ENCODE results near the gene ABHD12.
"Not testable (repeated sequence)": the region's sequence is repeated elsewhere in the genome, so short reads cannot be mapped to it uniquely, and the experiment has no call there.

Gene ABHD12

GRCh38 chr20:25321991-25322390 is 68.6 kb downstream of the ABHD12 start:
- DNase-seq (ENCODE audit: low spot score): no peak

DNA sequence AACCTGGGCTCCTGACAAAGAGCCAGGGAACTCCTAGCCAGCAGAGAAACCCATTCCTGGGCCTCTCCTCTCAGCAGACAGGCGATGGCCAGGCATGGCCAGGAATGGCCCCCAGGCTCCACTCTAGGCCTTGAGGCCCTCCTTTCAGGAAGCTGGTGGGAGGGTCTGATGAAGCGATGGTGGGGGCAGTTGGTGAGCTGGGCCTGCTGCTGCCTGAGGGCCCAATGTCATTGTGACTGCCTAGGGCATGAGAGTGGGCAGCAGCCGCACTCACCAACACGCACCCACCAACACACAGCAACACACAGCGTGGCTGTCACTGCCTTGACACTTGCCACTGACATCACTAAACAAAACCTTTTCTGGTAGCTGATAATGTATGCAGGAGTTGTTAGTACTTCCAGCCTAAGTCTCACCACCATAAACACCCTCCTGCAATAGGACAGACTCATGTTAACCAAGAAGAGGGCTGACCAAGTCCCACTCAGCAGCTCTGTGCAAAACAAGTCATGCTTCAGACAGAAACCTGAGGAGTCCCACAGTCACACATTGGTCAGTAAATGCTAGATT is 69.3 kb downstream of the ABHD12 start:
- peak; percentile 14 for DNase-seq (ENCODE audit: low spot score)

GRCh38 chr20:25320035-25320800 is 70.4 kb downstream of the ABHD12 start:
- DNase-seq (ENCODE audit: low spot score): peak; percentile 17

GRCh38 chr20:25319241-25320034 is 71.2 kb downstream of the ABHD12 start:
- peak; percentile 9 for DNase-seq (ENCODE audit: low spot score)

DNA sequence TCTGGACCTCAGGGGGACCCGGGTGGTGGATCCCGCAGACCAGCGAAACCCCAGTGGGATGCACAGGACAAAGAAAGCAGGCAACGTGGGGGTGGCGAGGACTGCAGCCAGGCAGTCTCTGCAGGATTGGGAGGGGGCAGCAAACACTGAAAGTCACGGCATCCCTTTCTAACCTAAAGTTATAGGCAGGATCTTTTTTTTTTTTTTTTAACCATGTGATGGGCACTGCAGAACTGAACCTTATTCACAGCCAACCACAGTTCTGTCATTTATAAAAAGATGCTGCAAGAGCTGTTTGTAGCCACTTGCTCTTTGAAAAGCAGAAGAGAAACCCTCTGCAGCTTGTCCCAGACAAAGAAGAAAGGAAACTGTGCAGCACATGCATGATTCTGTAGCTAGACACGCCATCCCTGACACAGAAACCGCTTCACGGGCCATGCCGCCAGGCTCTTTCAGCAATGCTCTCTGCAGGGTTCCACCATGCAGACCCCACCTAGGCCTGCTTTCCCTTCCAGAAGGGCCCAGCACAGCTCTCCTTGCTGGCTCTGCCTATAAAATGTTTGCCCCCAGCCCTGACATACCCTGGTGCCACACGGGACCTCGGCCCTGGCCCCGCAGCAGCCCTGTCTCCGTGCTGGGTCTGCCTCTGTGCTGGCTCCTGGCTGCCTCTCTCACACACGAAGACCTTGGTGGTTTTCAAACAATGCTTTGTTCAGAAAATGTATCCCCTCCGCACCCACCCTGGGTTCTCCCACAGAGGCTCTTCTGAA is 72.0 kb downstream of the ABHD12 start:
- no peak for DNase-seq (ENCODE audit: low spot score)

GRCh38 chr20:25317351-25318075 is 73.1 kb downstream of the ABHD12 start:
- DNase-seq (ENCODE audit: low spot score): no peak

DNA sequence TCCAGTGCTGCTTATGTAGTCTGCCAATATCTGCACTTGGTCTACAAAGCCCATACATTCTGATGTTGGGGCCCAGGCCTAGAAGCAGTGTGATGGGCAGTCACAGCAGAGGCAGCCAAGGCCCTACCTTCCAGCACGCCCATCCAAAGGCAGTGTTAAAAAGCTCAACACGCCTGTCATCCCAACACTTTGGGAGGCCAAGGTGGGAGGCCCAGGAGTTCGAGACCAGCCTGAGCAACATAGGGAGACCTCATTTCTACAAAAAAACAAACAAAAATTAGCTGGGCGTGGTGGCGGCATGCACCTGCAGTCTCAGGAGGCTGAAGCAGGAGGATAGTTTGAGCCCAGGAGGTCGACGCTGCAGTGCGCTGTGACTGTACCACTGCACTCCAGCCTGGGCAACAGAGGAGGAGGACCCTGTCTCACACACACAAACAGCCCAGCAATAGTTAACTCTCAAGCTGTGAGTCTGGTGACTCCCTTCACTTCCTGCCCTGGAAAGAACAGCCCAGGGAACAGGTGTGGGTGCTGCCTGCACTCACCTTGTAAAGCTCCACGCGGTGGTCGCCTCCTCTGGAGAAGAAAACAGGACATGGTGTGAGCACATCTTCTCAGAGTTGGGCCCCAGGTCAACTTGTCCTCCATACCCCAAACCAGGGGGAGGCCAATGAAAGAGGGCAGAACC is 74.0 kb downstream of the ABHD12 start:
- no peak for DNase-seq (ENCODE audit: low spot score)

DNA sequence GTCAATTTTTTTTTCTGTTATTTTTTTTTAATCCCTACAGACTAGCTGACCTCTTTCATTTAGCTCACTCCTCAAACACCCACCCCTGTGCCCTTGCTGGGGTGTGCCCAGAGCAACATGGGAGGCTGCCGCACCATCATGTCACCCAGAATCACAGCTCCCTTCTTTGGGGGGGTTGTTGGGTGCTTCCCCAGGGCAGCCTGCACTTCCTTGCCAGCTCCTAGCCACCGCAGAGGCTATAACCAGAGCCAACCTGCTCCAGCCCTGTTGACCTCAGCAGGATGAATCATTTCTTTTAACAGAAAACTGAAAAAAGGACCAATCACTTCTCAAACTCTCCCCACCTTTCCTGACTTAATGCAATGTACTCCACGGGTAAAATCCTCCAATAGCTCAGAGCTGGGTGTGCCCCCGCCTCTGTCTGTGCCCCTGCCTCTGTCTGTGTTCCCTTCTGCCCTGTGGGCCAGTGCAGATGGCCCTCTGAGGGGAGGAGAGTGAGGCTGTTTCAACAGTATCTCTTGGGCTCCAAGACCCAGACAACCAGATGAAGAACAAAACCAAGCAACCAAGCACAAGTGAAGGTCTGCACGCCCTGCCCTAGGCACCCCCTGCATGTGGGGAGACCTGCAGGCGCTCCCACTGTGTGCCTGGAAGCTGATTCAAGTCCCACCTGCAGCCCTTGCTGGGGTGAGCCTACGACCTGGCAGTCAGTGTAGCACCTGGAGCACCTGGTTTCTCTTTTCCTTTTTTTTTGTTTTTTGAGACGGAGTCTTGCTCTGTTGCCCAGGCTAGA is 75.0 kb downstream of the ABHD12 start:
- DNase-seq (ENCODE audit: low spot score): no peak

- DNase-seq (ENCODE audit: low spot score): no peak
Measured at GRCh38 chr20:25314497-25315417, 75.9 kb downstream of the ABHD12 start.

DNA sequence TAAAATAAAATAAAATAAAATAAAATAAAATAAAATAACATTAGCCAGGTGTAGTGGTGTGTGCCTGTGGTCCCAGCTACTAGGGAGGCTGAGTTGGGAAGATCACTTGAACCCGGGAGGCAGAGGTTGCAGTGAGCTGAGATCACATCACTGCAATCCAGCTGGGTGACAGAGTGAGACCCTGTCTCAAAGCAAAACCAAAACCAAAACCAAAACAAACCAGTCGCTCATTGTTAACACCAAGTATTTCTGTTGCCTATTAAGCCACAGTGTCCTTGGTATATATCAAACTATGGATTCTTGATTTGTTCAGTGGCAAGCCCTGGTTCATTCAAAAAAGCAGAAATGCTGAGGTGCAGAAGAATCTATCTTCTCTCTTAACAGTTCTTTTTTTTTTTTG is 77.0 kb downstream of the ABHD12 start:
- no peak for DNase-seq (ENCODE audit: low spot score)

DNA sequence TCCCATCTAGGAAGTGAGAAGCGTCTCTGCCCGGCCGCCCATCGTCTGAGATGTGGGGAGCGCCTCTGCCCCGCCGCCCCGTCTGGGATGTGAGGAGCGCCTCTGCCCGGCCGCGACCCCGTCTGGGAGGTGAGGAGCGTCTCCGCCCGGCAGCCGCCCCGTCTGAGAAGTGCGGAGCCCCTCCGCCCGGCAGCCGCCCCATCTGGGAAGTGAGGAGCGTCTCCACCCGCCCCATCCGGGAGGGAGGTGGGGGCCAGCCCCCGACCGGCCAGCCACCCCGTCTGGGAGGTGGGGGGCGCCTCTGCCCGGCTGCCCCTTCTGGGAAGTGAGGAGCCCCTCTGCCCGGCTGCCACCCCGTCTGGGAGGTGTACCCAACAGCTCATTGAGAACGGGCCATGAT is 77.9 kb downstream of the ABHD12 start:
- not testable (repeated sequence) for DNase-seq (ENCODE audit: low spot score)

DNA sequence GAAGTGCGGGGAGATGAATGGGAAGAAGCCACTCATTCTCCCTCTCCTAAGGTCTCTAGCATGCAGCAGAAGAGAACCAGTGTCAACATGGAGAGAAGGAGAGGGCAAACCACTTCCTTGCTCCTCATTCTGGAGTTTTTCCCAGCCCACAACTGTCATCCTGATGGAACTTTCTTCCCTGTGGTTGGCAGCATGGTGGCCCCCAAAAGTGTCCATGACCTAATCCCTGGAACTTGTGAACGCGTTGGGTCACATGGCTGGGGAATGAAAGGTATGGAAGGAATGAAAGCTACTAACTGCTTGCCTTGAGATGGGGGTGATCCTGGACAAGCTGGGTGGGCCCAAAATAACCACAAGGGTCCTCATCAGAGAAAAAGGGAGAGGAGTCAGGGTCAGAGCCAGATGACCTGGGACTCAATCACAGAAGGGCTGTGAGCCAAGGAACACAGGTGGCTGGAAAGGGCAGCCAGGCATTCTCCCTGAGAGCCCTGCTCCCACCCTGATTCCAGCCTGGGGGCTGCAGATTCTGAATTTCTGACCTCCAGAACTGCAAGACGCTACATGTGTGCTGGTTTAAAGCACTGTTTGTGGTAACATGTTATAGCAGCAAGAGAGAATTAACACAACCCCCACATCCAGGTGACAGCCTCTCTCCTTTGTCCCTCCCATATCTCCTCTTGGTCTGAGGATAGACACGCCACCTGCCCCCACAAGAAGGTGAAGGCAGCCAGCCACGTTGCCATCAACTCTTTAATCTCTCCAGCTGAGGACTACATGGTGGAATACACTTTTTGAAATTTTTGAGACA is 79.5 kb downstream of the ABHD12 start:
- no peak for DNase-seq (ENCODE audit: low spot score)

- no peak for DNase-seq (ENCODE audit: low spot score)
Measured at GRCh38 chr20:25310268-25310920, 80.2 kb downstream of the ABHD12 start.

DNA sequence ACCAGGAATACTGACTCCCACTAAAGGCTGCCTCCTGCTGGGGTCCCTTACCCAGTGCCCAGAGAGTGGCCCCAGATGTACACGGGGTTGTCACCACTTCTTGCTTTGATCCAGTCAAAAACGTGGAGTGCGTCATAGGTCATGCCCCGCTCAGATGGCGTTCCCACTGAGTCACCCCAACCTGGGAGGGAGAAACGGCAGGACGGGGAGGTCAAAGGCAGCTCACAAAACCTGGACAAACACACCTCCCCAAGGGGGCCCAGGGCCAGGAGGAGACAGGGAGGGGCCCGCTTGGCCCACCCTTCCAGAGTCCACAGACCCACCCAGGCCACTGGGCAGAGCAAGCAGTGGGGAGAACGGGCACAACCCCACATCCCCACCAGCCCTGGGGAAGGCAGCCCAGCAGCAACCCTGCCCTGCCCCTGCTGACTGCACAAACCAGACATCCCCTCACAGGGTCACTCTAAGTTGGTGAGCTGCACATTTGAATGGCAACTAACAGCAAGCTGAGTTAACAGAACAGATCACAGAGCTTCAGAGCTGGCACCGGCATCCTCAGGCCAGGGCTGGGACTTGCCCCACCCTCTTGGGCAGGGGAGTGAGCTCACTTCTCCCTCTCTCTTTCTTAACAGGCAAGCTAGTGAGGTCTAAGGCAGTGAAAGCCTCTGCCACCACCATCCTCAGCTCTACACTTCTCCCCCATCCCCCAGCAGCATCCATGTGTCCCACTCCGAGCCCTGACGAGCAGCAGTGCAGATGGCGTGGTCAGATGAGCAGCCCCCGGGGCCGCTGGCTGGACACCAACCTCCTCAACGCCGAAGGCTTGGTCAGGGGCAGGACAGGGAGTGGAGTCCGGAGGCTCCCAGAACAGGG is 81.0 kb downstream of the ABHD12 start:
- no peak for DNase-seq (ENCODE audit: low spot score)

DNA sequence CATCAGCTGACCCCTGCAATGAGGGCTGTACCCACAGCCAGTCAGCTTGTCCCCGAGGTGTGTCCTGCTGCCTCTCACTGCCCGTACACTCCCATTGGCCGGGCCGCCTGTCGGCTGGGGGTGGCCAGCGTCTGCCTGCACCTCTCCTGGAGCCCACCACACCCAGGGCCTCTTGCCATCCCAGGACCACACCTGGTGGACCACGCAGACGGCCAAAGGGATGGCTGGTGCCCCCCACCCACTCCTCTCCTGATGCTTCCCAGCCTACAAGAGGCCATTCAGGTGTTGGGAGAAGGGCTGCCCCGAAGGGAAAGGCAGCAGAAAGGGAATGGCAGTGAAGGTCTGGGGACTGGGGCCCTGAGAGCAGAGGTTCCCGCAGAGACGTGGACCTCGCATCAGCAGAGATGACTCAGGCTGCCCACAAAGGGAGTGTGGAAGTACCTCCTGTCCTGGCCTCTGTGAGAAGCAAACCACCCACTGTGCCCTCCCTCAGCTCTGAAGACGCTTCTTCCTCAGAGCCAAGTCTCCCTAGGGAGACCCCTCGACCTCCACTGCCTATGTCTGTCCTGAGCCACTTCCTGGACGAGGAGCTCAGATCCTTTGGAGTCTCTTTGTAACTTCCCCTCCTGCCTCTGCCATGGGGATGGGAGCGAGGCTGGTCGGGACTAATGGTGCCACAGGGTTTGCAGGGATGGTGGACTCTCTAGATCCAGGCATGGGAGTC is 81.8 kb downstream of the ABHD12 start:
- no peak for DNase-seq (ENCODE audit: low spot score)

- DNase-seq (ENCODE audit: low spot score): no peak
Measured at GRCh38 chr20:25308083-25308491, 82.5 kb downstream of the ABHD12 start.
